Measurements from ENCODE around the gene DMXL2. TPM values are rescaled to one million over a fixed set of nuclear protein-coding genes. Genes with fewer than 3 reads are reported as not detected.
"Not testable (repeated sequence)": the region's sequence is repeated elsewhere in the genome, so short reads cannot be mapped to it uniquely, and the experiment has no call there.

Gene DMXL2
- total RNA-seq, 6 experiments from 2014 or later, result 10.1 to 12.5 (median 10.7) TPM

GRCh38 chr15:51424780-51425179, 197.8 kb downstream of the DMXL2 start:
- peaks cover 7% of the 10 kb centered on the region; the same call in 1 of the 2 replicates for H3K27me3 Mint-ChIP-seq (ENCODE audit: insufficient read depth)
- no peak for DNase-seq
- no peaks in the 10 kb centered on the region for H3K36me3 Mint-ChIP-seq (ENCODE audit: low read depth)
- no peak overlapping the region for H3K27ac Mint-ChIP-seq
- no peaks in the 10 kb centered on the region for H3K4me1 Mint-ChIP-seq (ENCODE audit: low read depth)
- no peaks in the 10 kb centered on the region for H3K9me3 Mint-ChIP-seq
- H3K4me3 Mint-ChIP-seq, result no peak overlapping the region
- TF ChIP-seq, protein P1, sequence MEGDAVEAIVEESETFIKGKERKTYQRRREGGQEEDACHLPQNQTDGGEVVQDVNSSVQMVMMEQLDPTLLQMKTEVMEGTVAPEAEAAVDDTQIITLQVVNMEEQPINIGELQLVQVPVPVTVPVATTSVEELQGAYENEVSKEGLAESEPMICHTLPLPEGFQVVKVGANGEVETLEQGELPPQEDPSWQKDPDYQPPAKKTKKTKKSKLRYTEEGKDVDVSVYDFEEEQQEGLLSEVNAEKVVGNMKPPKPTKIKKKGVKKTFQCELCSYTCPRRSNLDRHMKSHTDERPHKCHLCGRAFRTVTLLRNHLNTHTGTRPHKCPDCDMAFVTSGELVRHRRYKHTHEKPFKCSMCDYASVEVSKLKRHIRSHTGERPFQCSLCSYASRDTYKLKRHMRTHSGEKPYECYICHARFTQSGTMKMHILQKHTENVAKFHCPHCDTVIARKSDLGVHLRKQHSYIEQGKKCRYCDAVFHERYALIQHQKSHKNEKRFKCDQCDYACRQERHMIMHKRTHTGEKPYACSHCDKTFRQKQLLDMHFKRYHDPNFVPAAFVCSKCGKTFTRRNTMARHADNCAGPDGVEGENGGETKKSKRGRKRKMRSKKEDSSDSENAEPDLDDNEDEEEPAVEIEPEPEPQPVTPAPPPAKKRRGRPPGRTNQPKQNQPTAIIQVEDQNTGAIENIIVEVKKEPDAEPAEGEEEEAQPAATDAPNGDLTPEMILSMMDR (IDR thresholded peaks at IDR 0.05), result no peak

DNA sequence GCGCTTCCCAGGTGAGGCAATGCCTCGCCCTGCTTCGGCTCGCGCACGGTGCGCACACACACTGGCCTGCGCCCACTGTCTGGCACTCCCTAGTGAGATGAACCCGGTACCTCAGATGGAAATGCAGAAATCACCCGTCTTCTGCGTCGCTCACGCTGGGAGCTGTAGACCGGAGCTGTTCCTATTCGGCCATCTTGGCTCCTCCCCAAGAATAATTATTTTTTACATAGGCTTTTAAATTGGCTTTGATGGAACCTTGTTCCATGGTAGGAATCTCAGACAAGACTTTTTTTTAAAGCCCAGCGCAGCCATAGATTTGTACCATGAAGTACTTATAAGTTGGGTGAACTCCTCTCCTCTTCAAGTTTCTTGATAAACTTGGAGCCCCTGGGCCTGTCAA, 199.5 kb downstream of the DMXL2 start:
- H3K27ac Mint-ChIP-seq; H3K27me3 Mint-ChIP-seq (ENCODE audit: insufficient read depth); H3K4me3 Mint-ChIP-seq; H3K9me3 Mint-ChIP-seq; H3K4me1 Mint-ChIP-seq (ENCODE audit: low read depth); DNase-seq; H3K36me3 Mint-ChIP-seq (ENCODE audit: low read depth): not testable (repeated sequence)

DNA sequence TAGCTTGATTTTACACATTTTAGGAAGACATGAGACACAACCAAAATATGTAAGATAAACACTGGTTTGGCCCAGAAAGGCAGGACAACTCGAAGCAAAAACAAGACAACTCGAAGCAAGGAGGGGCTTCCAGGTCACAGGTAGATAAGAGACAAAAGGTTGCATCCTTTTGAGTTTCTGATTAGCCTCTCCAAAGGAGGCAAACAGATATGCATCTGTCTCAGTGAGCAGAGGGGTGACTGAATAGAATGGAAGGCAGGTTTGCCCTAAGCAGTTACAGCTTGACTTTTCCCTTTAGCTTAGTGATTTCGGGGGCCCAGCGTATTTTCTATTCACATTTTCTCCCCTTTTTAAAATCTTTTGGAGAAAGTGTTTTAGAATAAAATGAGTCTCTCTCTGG, 206.4 kb downstream of the DMXL2 start:
- no peaks in the 10 kb centered on the region for H3K36me3 Mint-ChIP-seq (ENCODE audit: low read depth)
- H3K4me1 Mint-ChIP-seq (ENCODE audit: low read depth), result no peaks in the 10 kb centered on the region
- H3K27ac Mint-ChIP-seq, result no peak overlapping the region
- no peaks in the 10 kb centered on the region for H3K9me3 Mint-ChIP-seq
- no peak for DNase-seq
- TF ChIP-seq, protein P1 (IDR thresholded peaks at IDR 0.05), result no peak
- no peak overlapping the region for H3K4me3 Mint-ChIP-seq
- peaks cover 19% of the 10 kb centered on the region for H3K27me3 Mint-ChIP-seq (ENCODE audit: insufficient read depth)

DNA sequence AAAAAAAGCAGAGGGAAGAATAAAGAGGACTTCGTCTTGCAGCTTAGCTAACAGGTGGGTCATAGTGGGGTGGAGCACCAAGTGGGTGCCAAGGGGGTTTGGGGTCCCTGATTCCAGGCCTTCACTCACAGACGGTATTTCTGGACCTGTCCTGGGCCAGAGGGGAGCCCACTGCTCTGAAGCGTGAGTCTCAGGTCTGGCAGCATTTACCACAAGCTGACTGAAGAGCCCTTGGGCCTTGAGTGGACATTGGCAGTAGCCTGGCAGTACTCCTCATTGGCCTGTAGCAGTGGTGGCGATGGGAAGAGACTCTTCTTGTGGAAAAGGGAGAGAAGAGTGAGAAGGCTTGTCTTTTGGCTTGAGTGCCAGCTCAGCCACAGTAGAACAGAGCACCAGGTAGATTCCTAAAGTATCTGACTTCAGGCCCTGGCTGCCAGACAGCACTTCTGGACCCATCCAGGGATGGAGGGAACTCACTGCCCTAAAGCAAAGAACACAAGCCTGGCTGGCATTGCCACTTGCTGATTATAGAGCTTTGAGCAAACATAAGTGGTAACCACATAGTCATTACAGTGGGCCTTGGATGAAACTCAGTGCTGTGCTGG, 208.2 kb downstream of the DMXL2 start:
- no peak for DNase-seq
- no peaks in the 10 kb centered on the region for H3K9me3 Mint-ChIP-seq
- no peaks in the 10 kb centered on the region for H3K36me3 Mint-ChIP-seq (ENCODE audit: low read depth)
- H3K27ac Mint-ChIP-seq, result no peak overlapping the region
- H3K4me3 Mint-ChIP-seq, result no peak overlapping the region
- TF ChIP-seq, protein P1 (IDR thresholded peaks at IDR 0.05), result no peak
- H3K4me1 Mint-ChIP-seq (ENCODE audit: low read depth), result no peaks in the 10 kb centered on the region
- peaks cover 27% of the 10 kb centered on the region for H3K27me3 Mint-ChIP-seq (ENCODE audit: insufficient read depth)

- no peaks in the 10 kb centered on the region for H3K9me3 Mint-ChIP-seq
- TF ChIP-seq, protein P1 (IDR thresholded peaks at IDR 0.05), result no peak
- peaks cover 22% of the 10 kb centered on the region for H3K27me3 Mint-ChIP-seq (ENCODE audit: insufficient read depth)
- H3K4me1 Mint-ChIP-seq (ENCODE audit: low read depth), result no peaks in the 10 kb centered on the region
- no peak for DNase-seq
- no peak overlapping the region for H3K4me3 Mint-ChIP-seq
- no peaks in the 10 kb centered on the region for H3K36me3 Mint-ChIP-seq (ENCODE audit: low read depth)
- H3K27ac Mint-ChIP-seq, result no peak overlapping the region
Observed at GRCh38 chr15:51405693-51406523, 216.7 kb downstream of the DMXL2 start.
